Astrocyte of the cerebellum (primary cell): ENCODE measurements around the gene TRABD2B.

ENCODE experiments used
- DNase-seq: peaks from one replicate; pipeline ENCODE4 v3.0.0-alpha.2; 2011; ENCODE audit warnings: low read depth
- H3K4me3 ChIP-seq: 2 replicates; pipeline ENCODE4 v1.5.1; 2011; ENCODE audit warnings: mild to moderate bottlenecking, low read depth, low read length, moderate library complexity
- CTCF ChIP-seq: IDR thresholded peaks from 2 replicates; pipeline ENCODE4 v1.5.1; 2012; ENCODE audit warnings: low read length, low read depth, moderate library complexity, mild to moderate bottlenecking; ENCODE audit errors: missing control alignments
- in situ Hi-C: cut with HindIII; loops from 2 replicates; pipeline ENCODE4 v1.10.0; 2017; ENCODE audit warnings: low sequenced_read_pairs

TRABD2B gene

GRCh38 chr1:47886141-47886540 is 111.0 kb downstream of the TRABD2B start:
- H3K4me3 ChIP-seq, result no peak overlapping the region
- in situ Hi-C loops, result no loop called here
- no peak for TF ChIP-seq CTCF
- no peak for DNase-seq

- no peak overlapping the region for H3K4me3 ChIP-seq
- in situ Hi-C loops, result no loop called here
- TF ChIP-seq CTCF, result no peak
- DNase-seq, result no peak
Measured at GRCh38 chr1:47885062-47885830, 111.9 kb downstream of the TRABD2B start.

- no peak for DNase-seq
- in situ Hi-C loops, result no loop called here
- no peak overlapping the region for H3K4me3 ChIP-seq
- TF ChIP-seq CTCF, result no peak
Measured at GRCh38 chr1:47883963-47884362, 113.2 kb downstream of the TRABD2B start.

GRCh38 chr1:47881505-47882442 is 115.4 kb downstream of the TRABD2B start:
- H3K4me3 ChIP-seq, result no peak overlapping the region
- no peak for TF ChIP-seq CTCF
- DNase-seq, result no peak
- in situ Hi-C loops, result no loop called here

- no peak for TF ChIP-seq CTCF
- DNase-seq, result no peak
- in situ Hi-C loops, result no loop called here
Measured at GRCh38 chr1:47876587-47876963, 120.6 kb downstream of the TRABD2B start.

GRCh38 chr1:47875831-47876586 is 121.2 kb downstream of the TRABD2B start:
- TF ChIP-seq CTCF, result no peak
- in situ Hi-C loops, result no loop called here
- no peak for DNase-seq
- no peak overlapping the region for H3K4me3 ChIP-seq

More at GRCh38 chr1:47876587-47876963, 120.6 kb downstream of the TRABD2B start:
- no peak overlapping the region for H3K4me3 ChIP-seq
